ENCODE results near the gene SH3D21.

DNA sequence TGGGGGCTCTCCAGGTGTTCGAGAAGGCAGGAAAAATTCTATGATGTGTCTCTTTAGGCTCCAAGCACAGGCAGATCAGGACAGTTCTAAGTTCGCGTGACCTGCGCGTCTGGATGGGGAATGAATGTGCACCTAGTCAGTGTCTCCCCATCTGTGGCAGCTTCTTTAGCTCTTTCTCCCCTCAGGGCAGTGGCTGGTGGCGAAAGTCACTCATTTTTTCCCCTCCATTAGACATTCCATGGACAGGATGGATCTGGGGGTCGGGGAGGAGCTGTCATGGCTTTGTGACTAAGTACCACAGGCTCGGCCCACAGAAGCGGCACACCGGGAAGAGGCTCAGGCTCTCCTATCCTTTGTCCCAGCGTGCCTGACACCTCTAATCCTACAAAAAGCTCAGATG is 48.3 kb downstream of the SH3D21 start:
- TF ChIP-seq, protein P1, sequence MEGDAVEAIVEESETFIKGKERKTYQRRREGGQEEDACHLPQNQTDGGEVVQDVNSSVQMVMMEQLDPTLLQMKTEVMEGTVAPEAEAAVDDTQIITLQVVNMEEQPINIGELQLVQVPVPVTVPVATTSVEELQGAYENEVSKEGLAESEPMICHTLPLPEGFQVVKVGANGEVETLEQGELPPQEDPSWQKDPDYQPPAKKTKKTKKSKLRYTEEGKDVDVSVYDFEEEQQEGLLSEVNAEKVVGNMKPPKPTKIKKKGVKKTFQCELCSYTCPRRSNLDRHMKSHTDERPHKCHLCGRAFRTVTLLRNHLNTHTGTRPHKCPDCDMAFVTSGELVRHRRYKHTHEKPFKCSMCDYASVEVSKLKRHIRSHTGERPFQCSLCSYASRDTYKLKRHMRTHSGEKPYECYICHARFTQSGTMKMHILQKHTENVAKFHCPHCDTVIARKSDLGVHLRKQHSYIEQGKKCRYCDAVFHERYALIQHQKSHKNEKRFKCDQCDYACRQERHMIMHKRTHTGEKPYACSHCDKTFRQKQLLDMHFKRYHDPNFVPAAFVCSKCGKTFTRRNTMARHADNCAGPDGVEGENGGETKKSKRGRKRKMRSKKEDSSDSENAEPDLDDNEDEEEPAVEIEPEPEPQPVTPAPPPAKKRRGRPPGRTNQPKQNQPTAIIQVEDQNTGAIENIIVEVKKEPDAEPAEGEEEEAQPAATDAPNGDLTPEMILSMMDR (IDR thresholded peaks at IDR 0.05), result no peak
- no peak for TF ChIP-seq POLR2AphosphoS5 (IDR thresholded peaks at IDR 0.05)
- TF ChIP-seq EP300 (IDR thresholded peaks at IDR 0.05; ENCODE audit: low read depth), result no peak
- no peak for TF ChIP-seq POLR2A (IDR thresholded peaks at IDR 0.05)

Measured in transverse colon (tissue), 4 donors.